Ishikawa (cell line): Measurements from ENCODE around the gene BCL2L1.

Experiments used
- CEBPB ChIP-seq: IDR thresholded peaks from 2 replicates; pipeline ENCODE4 v1.6.1; 2012
- CREB1 ChIP-seq: IDR thresholded peaks from 2 replicates; pipeline ENCODE4 v1.6.1; 2012; ENCODE audit warnings: low read depth
- EGR1 ChIP-seq: IDR thresholded peaks from 2 replicates; pipeline ENCODE4 v1.6.1; 2012
- EP300 ChIP-seq: IDR thresholded peaks from 2 replicates; pipeline ENCODE4 v1.6.1; 2012; ENCODE audit warnings: borderline replicate concordance
- MAX ChIP-seq: IDR thresholded peaks from 2 replicates; pipeline ENCODE4 v1.6.1; 2012
- RAD21 ChIP-seq: IDR thresholded peaks from 2 replicates; pipeline ENCODE4 v1.6.1; 2012; ENCODE audit warnings: low read depth
- REST ChIP-seq: IDR thresholded peaks from 2 replicates; pipeline ENCODE4 v1.6.1; 2012; ENCODE audit warnings: low read depth, mild to moderate bottlenecking
- TAF1 ChIP-seq: IDR thresholded peaks from 2 replicates; pipeline ENCODE4 v1.6.1; 2012; ENCODE audit warnings: low read depth, mild to moderate bottlenecking
- TEAD4 ChIP-seq: IDR thresholded peaks from 2 replicates; pipeline ENCODE4 v1.6.1; 2012
- USF1 ChIP-seq: IDR thresholded peaks from 2 replicates; pipeline ENCODE4 v1.6.1; 2012
- ZBTB7A ChIP-seq: IDR thresholded peaks from 2 replicates; pipeline ENCODE4 v1.6.1; 2012; ENCODE audit warnings: low read depth

- TF ChIP-seq EP300, result no peak
- TF ChIP-seq EGR1, result no peak
- no peak for TF ChIP-seq USF1
- TF ChIP-seq RAD21, result no peak
- no peak for TF ChIP-seq CEBPB
- TF ChIP-seq CREB1, result no peak
- TF ChIP-seq TEAD4, result no peak
- no peak for TF ChIP-seq MAX
- TF ChIP-seq TAF1, result no peak
- TF ChIP-seq REST, result no peak
- no peak for TF ChIP-seq ZBTB7A
Observed at GRCh38 chr20:31746068-31746878, 23.6 kb upstream of the BCL2L1 start.
